Liver (tissue), 9 donors: ENCODE results near the gene FBXW5. TPM values are rescaled to one million over a fixed set of nuclear protein-coding genes. Genes with fewer than 3 reads are reported as not detected.

ENCODE experiments used
- DNase-seq: peaks from one replicate; pipeline ENCODE4 v3.0.0-alpha.2; 2017; ENCODE audit warnings: low spot score
- H3K27ac ChIP-seq, 2 donors: one replicate each; pipeline ENCODE4 v1.7.0; 2013; ENCODE audit warnings: inconsistent platforms in 2 of 2, low read length in 2 of 2, control low read depth in 1 of 2, low read depth in 1 of 2, mild to moderate bottlenecking in 1 of 2
- H3K27me3 ChIP-seq, 4 donors: one replicate each; pipeline versions ENCODE4 v1.6.1 to v1.7.0; 2013; ENCODE audit warnings: low read length in 3 of 4, inconsistent platforms in 1 of 4, mild to moderate bottlenecking in 1 of 4, moderate library complexity in 1 of 4; ENCODE audit not compliant: control insufficient read depth in 4 of 4, insufficient read depth in 4 of 4
- H3K36me3 ChIP-seq, 4 donors: one replicate each; pipeline versions ENCODE4 v1.6.1 to v1.7.0; 2013; ENCODE audit warnings: low read length in 3 of 4, mild to moderate bottlenecking in 3 of 4, low read depth in 1 of 4, moderate library complexity in 1 of 4; ENCODE audit not compliant: control insufficient read depth in 4 of 4, insufficient read depth in 3 of 4
- H3K4me1 ChIP-seq, 4 donors: one replicate each; pipeline versions ENCODE4 v1.6.1 to v1.7.0; 2013; ENCODE audit warnings: low read length in 3 of 4, mild to moderate bottlenecking in 3 of 4, moderate library complexity in 1 of 4; ENCODE audit not compliant: control insufficient read depth in 4 of 4, insufficient read depth in 4 of 4
- H3K4me3 ChIP-seq, 3 donors: one replicate each; pipeline versions ENCODE4 v1.6.1 to v1.7.0; 2013; ENCODE audit warnings: low read length in 3 of 3, control low read depth in 1 of 3, low read depth in 1 of 3, mild to moderate bottlenecking in 1 of 3
- H3K9ac ChIP-seq, 2 donors: one replicate each; pipeline ENCODE4 v1.7.0; 2013; ENCODE audit warnings: low read length in 2 of 2, mild to moderate bottlenecking in 2 of 2, moderate library complexity in 2 of 2, control low read depth in 1 of 2, low read depth in 1 of 2
- H3K9me3 ChIP-seq, 4 donors: one replicate each; pipeline versions ENCODE4 v1.6.1 to v1.7.0; 2013; ENCODE audit warnings: low read length in 3 of 4; ENCODE audit not compliant: control insufficient read depth in 4 of 4
- ATF3 ChIP-seq: IDR thresholded peaks from 2 replicates; pipeline ENCODE4 v1.6.1; 2016; ENCODE audit warnings: antibody characterized with exemption
- CTCF ChIP-seq: fragments of 150-350 bp; IDR thresholded peaks from 2 replicates; pipeline ENCODE4 v1.5.1; 2017; ENCODE audit warnings: improper control_type of control experiment, low read depth, low read length; ENCODE audit not compliant: missing input control
- EGR1 ChIP-seq, 2 donors: IDR thresholded peaks; 2 replicates each; pipeline ENCODE4 v1.6.1; 2016 to 2018; ENCODE audit warnings: antibody characterized with exemption in 2 of 2, low read depth in 2 of 2
- FOXA1 ChIP-seq: IDR thresholded peaks from 2 replicates; pipeline ENCODE4 v1.6.1; 2016; ENCODE audit warnings: antibody characterized with exemption
- FOXA2 ChIP-seq: IDR thresholded peaks from 2 replicates; pipeline ENCODE4 v1.6.1; 2016; ENCODE audit warnings: antibody characterized with exemption
- GABPA ChIP-seq, 2 donors: IDR thresholded peaks in 1 of 2; conservative IDR thresholded peaks in 1 of 2; 2 replicates each; pipeline ENCODE4 v1.6.1; 2016; ENCODE audit warnings: antibody characterized with exemption in 2 of 2, mild to moderate bottlenecking in 1 of 2, moderate library complexity in 1 of 2
- HNF4A ChIP-seq, 2 donors: conservative IDR thresholded peaks; 2 replicates each; pipeline ENCODE4 v1.6.1; 2016; ENCODE audit warnings: antibody characterized with exemption in 2 of 2, mild to moderate bottlenecking in 2 of 2
- HNF4G ChIP-seq: IDR thresholded peaks from 2 replicates; pipeline ENCODE4 v1.6.1; 2016; ENCODE audit warnings: antibody characterized with exemption
- JUND ChIP-seq, 2 donors: IDR thresholded peaks; 2 replicates each; pipeline ENCODE4 v1.6.1; 2016; ENCODE audit warnings: antibody characterized with exemption in 2 of 2
- MAX ChIP-seq: IDR thresholded peaks from 2 replicates; pipeline ENCODE4 v1.6.1; 2016; ENCODE audit warnings: antibody characterized with exemption
- NR2F2 ChIP-seq: IDR thresholded peaks from 2 replicates; pipeline ENCODE4 v1.6.1; 2016; ENCODE audit warnings: antibody characterized with exemption
- RAD21 ChIP-seq, 2 donors: IDR thresholded peaks; 2 replicates each; pipeline ENCODE4 v1.6.1; 2016; ENCODE audit warnings: antibody characterized with exemption in 2 of 2, mild to moderate bottlenecking in 2 of 2
- REST ChIP-seq: IDR thresholded peaks from 2 replicates; pipeline ENCODE4 v1.6.1; 2016; ENCODE audit warnings: antibody characterized with exemption, mild to moderate bottlenecking
- RXRA ChIP-seq, 2 donors: IDR thresholded peaks; 2 replicates each; pipeline ENCODE4 v1.6.1; 2017 to 2018; ENCODE audit warnings: antibody characterized with exemption in 2 of 2, mild to moderate bottlenecking in 1 of 2
- SP1 ChIP-seq: IDR thresholded peaks from 2 replicates; pipeline ENCODE4 v1.6.1; 2018; ENCODE audit warnings: antibody characterized with exemption, mild to moderate bottlenecking
- TAF1 ChIP-seq: conservative IDR thresholded peaks from 2 replicates; pipeline ENCODE4 v1.6.1; 2016; ENCODE audit warnings: antibody characterized with exemption, mild to moderate bottlenecking
- YY1 ChIP-seq: IDR thresholded peaks from 2 replicates; pipeline ENCODE4 v1.6.1; 2016; ENCODE audit warnings: antibody characterized with exemption, mild to moderate bottlenecking
- ZBTB33 ChIP-seq: IDR thresholded peaks from 2 replicates; pipeline ENCODE4 v1.6.1; 2016; ENCODE audit warnings: antibody characterized with exemption
- WGBS: extraction: QIAGEN DNeasy Blood & Tissue Kit; methylation state at CpG from one replicate; pipeline ENCODE4 v1.1.7; 2013; 5-methylcytosine and 5-hydroxymethylcytosine counted together
- polyA plus RNA-seq, 2 donors: library from polyadenylated mRNA; stranded (reverse) in 1 of 2; unstranded in 1 of 2; fragments of 200-250 nt in 1 of 2; fragments of >200 nt in 1 of 2; fragmentation: Nextera tagmentation in 1 of 2; extraction: Ambion mirVana in 1 of 2; gene quantifications; one replicate each; pipeline versions ENCODE4 v1.2.1 to v1.2.3, GENCODE V29; 2013 to 2015
- total RNA-seq, 2 donors: library from RNA; depleted of rRNA; stranded (reverse); fragments of >200 nt; gene quantifications; one replicate each; pipeline ENCODE4 v1.2.3, GENCODE V29; 2014
- donor health status: healthy.
- donor health status: healthy.
- donor health status: healthy.
- donor health status: healthy.
- donor health status: healthy.

Gene FBXW5
- total and polyA plus RNA-seq, 4 donors = 64.0 to 163 (median 109) TPM

- TF ChIP-seq REST (peak; percentile 81), RAD21 (IDR thresholded peaks at IDR 0.05) (peak; percentile 21 to 55), RXRA (IDR thresholded peaks at IDR 0.05) (peak; percentile 98 to 99), JUND (IDR thresholded peaks at IDR 0.05) (peak; percentile 70 to 74), HNF4A (conservative IDR thresholded peaks at IDR 0.05) (peak; percentile 96 to 97), EGR1 (IDR thresholded peaks at IDR 0.05; ENCODE audit: low read depth in 2 of 2) (peak in 1 of 2 donors; percentile 88), HNF4G (peak; percentile 85), MAX (peak; percentile 85), FOXA1 (peak; percentile 76)
These were observed 4.5 kb downstream of the FBXW5 start (continued) for GRCh38 chr9:136939996-136940525.

GRCh38 chr9:136939431-136939995 lies 5.0 kb downstream of the FBXW5 start:
- Histone ChIP-seq H3K27me3 (no peaks in the 10 kb centered on the region), H3K27ac (peak overlapping the region; percentile 82 to 93), H3K9ac (no peak overlapping the region), H3K36me3 (peaks cover 0 to 14% (median 9%) of the 10 kb centered on the region in 4 donors), H3K9me3 (no peaks in the 10 kb centered on the region), H3K4me3 (no peak overlapping the region), H3K4me1 (peaks cover 21 to 61% (median 40%) of the 10 kb centered on the region in 4 donors)
- WGBS = 87% methylated on average over 28 of the region's 28 CpGs
- TF ChIP-seq EGR1 (IDR thresholded peaks at IDR 0.05; ENCODE audit: low read depth in 2 of 2) (no peak), NR2F2 (no peak), MAX (no peak), GABPA (IDR thresholded peaks at IDR 0.05 in 1 of 2, conservative IDR thresholded peaks at IDR 0.05 in 1 of 2) (no peak), YY1 (no peak), FOXA1 (no peak), RAD21 (IDR thresholded peaks at IDR 0.05) (no peak), JUND (IDR thresholded peaks at IDR 0.05) (no peak), HNF4A (conservative IDR thresholded peaks at IDR 0.05) (no peak), ATF3 (no peak), TAF1 (no peak), CTCF (no peak), SP1 (no peak), REST (no peak), ZBTB33 (no peak), FOXA2 (no peak)
- no peak for DNase-seq
